GM19324 (cell line): ENCODE measurements around the gene SPAAR.
"Not testable (repeated sequence)": the region's sequence is repeated elsewhere in the genome, so short reads cannot be mapped to it uniquely, and the experiment has no call there.

ENCODE experiments used
- ATAC-seq: cut with Tn5 transposase; IDR thresholded peaks from one replicate; pipeline ENCODE4 v1.9.1; 2021; ENCODE audit warnings: mild to moderate bottlenecking, moderate library complexity; ENCODE audit not compliant: unreplicated experiment, low FRiP score

SPAAR gene

DNA sequence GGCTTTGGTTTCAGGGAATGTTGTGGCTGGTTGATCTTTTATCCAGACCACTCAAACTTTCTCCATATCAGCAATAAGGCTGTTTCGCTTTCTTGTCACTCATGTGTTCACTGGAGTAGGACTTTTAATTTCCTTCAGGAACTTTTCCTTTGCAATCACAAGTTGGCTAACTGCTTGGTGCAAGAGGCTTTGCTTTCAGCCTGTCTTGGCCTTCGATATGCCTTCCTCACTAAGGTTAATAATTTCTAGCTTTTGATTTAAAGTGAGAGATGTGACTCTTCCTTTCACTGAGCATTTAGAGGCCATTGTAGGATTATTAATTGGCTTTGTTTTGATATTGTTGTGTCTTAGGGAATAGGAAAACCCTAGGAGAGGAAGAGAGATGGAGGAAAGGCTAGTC, 10.3 kb upstream of the SPAAR start:
- ATAC-seq = no peak

DNA sequence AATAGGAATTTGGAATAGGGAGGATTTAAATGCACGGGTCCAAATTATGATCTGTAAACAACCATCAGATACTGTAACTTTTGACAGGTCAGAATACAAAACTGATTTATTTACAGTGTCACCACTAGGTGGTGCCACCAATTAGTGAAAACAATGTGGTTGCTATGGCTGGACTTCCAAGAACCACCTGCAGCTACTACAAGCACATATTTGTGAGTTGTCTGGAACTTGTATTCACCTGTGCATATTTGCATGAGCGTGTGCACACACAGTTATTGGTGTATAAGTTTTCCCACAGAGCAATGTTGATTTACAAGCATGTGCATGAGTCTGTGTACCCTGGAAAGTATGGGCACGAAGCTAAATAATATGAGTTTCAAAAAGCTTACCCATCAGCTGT, 6.2 kb upstream of the SPAAR start:
- ATAC-seq = no peak

GRCh38 chr9:35904338-35904737, 5.0 kb upstream of the SPAAR start:
- no peak for ATAC-seq

DNA sequence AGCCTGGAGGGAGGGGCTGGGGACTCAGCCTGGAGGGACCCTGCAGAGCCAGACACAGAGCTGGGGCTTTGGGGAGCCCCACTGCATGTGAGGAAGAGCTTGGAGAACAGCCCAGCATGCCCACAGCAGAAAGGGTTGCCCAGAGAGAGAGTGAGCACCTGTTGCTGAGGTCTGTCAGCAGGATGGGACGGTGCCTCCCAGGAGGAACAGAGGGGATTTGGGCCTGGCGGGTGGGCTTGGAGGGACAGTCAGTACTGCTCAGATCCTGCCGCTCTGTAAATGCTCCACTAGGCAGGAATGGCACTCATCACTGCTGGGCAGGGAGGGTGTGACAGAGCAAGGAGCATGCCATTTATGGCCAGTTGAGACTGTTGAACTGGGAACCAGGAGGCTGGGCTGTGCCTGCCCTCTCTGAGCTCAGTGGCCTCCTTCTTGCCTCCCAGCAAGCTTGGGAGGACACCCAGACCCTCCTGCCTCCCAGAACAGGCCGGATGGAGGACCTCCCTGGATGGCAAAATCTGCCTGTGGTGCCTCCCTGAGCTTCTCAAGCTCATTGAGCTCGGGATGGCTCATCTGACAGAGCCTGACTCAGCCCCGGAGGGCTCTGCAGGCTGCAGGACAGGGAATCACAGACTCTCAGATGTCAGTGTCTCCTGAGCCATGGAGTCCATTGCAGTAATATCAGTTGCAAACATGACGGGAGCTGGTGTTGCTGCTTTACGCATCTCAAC, 4.1 kb upstream of the SPAAR start:
- ATAC-seq = no peak

DNA sequence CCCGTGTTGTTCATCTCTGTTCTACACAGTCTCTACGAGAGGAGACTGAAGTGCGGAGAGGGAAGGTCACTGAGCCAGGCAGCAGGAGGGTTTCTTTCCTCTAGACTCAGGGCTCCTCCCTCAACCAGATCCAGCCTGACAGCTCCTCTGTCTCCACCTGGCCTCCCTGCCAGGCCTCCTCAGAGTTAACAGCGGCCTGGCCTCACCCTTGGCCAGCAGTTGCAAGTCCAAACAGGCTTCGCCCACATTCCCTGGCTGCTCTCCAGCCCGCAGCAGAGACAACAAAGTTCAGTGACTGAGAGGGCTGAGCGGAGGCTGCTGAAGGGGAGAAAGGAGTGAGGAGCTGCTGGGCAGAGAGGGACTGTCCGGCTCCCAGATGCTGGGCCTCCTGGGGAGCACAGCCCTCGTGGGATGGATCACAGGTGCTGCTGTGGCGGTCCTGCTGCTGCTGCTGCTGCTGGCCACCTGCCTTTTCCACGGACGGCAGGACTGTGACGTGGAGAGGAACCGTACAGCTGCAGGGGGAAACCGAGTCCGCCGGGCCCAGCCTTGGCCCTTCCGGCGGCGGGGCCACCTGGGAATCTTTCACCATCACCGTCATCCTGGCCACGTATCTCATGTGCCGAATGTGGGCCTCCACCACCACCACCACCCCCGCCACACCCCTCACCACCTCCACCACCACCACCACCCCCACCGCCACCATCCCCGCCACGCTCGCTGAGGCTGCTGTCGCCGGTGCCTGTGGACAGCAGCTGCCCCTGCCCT, 3.2 kb upstream of the SPAAR start, which contains the start of gene HRCT1:
TSS of gene HRCT1 (plus strand) at position 291 of the 768 bp plus-strand sequence. CDS start at position 377, 86 bp downstream.
- no peak for ATAC-seq

GRCh38 chr9:35906923-35907699, 2.2 kb upstream of the SPAAR start:
- no peak for ATAC-seq

- ATAC-seq = no peak
Observed at GRCh38 chr9:35907711-35908503, 1.4 kb upstream of the SPAAR start.

DNA sequence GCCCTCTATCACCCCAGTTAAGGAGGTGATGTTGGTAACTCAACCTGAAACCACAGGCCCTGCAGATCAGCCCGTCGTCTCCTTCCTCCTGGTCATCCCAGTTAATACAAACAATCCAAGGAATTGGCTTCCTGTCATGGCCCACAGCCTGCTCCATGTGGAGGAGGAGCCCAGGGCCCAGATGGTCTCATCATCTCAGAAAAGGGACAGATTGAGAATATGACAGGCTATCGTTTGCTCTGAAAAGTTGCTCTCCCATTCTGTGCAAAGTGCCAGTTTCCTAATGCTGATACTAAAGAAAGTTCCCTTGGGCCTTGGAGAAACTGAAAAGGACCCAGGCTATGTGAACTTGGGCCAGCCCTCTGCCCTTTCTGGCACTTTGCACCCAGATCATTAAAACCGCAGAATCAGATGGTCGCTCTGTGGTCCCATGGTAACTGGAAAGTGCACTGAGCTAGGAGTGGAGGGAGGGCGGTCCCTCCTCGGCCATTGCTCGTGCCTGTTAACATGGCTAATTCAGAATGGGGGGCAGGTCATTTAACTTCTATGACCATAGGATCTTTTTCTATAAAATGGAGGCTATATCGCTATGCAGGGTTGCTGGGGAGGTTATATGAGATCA, 675 bp upstream of the SPAAR start:
- no peak for ATAC-seq

DNA sequence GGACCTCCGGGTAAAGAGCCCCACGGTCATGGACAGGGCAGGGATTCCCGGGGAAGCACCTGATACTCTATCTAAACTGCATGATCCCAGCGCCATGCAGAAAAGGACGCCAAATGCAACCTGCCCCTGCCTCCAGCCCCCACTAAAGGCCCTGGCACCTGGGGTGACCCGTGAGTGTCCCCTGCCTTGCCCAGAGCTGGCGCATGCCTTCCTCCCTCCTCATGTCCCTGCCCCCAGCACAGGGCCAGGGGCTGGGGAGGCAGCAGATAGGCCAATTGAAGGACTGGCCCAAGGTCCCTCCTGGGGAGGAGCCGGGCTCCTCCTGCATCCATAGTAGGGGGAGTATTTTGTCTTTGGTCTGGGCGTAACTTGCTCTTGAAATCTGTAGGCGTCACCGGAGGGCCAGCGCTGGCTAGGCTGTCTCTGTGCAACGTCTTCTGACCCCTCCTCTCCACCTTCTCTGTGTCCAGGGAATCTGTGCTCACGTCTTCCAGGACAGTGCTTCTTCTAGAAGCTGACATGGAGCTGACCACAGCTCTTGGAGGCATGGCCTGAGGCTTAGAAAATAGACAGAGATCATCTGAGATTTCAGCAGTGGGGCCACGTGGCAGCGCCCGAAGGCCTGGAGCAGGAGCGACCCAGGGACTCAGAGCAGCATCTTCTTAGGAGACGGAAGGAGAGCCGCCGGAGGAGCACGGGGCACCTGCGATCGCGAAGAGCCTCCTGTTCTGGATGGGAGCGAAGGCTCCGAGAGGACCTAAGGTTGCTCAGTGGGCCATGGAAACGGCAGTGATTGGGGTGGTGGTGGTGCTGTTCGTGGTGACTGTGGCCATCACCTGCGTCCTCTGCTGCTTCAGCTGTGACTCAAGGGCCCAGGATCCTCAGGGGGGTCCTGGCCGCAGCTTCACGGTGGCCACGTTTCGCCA, 660 bp downstream of the SPAAR start:
- no peak for ATAC-seq

DNA sequence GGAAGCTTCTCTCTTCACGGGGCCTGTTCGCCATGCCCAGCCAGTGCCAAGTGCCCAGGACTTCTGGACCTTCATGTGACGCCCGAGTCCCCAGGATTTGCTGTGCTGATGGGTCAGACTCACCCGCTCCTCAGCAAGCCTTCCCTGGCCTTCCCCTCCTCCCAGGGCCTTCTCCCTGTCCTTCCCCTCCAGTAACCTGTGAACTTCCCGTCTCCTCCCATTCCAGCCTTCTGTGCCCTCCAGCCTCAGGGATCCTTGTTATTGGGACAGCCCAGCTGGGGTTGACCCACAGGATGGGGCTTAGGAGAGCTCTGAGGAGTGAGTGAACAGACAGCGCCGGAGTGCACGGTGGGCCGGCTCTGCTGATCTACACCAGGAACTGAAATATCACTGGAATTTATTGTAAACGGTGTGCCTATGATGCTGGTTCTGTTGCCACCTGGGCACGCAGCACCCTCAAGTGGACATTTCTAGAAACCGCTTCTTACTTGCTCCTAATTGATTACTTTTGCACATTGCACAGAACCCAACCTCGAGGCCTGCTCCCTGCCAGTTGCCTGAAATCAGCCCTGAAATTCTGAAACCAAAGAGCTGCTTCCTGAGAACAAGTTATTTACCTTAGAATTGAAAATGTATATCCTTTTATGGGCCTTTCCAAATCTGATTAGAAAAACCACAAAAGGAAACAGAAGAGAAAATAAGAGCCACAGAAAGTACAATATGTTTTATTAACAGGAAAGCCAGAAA, 1.5 kb downstream of the SPAAR start:
- no peak for ATAC-seq

GRCh38 chr9:35911690-35912089, 2.4 kb downstream of the SPAAR start:
- no peak for ATAC-seq

DNA sequence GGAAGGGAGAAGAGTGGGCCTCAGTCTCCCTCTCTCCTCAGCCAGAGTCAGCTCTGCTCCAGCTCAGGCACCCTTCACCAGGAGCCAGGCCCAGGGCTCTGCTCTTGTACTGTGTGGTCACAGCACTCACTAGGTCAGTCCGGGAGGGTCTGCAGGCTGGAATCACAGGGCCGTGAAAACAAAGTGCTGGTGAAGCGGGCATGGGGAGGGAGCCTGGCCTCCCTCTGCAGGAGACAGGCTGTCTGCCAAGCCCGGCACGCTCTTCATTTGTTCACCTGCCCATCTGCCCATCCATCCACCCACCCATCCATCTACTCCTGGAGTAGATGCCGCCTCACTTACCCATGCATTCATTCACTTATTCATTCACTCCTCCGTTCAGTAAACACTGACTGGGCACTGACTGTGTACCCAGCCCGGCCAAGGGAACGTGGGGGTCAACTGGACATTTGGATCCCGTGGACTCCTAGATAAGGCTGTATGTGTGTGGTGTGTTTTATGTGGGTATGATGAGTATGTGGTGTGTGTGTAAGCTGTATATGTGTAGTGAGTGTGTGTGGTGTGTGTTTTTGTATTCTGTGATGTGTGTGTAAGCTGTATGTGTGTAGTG, 3.6 kb downstream of the SPAAR start:
- no peak for ATAC-seq

DNA sequence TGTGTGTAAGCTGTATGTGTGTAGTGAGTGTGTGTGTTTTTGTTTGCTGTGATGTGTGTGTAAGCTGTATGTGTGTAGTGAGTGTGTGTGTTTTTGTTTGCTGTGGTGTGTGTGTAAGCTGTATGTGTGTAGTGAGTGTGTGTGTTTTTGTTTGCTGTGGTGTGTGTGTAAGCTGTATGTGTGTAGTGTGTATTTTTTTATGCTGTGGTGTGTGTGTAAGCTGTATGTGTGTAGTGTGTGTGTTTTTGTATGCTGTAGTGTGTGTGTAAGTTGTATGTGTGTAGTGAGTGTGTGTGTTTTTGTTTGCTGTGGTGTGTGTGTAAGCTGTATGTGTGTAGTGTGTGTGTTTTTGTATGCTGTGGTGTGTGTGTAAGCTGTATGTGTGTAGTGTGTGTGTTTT, 4.1 kb downstream of the SPAAR start:
- not testable (repeated sequence) for ATAC-seq

DNA sequence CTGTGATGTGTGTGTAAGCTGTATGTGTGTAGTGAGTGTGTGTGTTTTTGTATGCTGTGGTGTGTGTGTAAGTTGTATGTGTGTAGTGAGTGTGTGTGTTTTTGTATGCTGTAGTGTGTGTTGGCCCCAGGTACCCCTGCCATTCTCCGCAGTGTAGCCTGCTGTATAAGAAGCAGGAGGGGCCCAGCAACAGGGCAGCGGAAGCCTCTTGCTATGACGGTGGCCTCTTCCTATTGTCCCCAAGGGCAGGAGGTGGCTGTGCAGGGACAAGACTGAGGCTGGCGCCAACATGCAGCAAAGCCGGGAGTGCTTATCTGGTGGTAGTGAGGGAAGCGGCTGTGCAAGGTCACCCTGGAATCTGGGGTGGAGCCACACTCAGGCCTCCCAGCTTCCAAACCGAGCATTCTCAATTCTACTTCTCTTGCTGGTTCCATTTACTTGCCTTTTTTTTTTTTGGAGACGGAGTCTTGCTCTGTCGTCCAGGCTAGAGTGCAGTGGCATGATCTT, 5.1 kb downstream of the SPAAR start:
- no peak for ATAC-seq

DNA sequence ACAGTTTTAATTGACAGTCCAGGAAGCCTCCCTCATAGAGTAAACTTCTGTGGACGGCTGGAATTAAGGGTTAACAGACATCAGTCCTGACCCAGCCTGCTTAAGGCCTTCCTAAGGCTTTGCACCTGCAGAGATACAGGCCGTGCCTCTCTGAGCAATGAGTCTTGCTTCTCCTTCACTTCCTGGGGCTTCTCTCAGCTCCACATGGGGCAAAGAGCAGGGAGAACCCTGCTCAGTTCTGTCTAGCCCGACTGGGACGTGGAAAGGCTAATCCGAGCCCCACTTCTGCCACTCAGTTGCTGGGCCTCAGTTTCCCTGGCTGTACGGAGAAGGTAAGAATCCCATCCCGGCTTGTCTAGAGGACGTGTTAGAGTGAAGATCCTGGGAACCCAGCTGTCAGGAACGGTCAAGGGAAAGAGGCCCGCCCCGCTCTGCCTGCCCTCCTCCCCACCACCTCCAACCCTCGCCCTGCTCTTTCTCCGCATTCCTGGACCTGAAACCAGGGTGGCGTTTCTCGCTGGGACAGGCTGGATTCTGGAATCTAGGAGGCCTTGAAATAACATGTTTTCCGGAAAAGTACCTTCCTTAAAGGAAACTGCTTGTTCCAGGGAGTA, 6.5 kb downstream of the SPAAR start:
- no peak for ATAC-seq

- no peak for ATAC-seq
Observed at GRCh38 chr9:35917261-35917660, 8.0 kb downstream of the SPAAR start.

DNA sequence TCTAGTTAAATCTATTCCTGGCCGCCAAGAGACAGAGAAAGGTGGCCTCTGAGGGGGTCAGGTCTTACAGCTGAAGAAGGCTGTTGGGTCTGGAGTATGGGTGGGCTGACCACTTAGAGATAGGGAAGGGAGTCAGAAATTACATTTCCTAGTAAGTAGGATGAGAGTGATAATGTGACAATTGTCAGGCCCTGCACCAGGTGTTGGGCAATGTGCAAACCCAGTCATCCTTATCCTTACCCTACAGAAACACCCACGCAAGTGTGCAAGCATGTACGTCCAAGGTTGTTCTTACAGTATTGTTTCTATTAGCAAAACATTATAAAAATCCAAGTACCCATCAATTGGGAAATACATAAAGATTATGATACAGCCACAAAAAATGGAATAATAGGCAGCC, 9.5 kb downstream of the SPAAR start:
- ATAC-seq = no peak
